ENCODE results near the gene RERE.
"Not testable (repeated sequence)": the region's sequence is repeated elsewhere in the genome, so short reads cannot be mapped to it uniquely, and the experiment has no call there.

RERE gene

GRCh38 chr1:8796812-8797211, 20.6 kb downstream of the RERE start:
- no peak for DNase-seq

- DNase-seq, result no peak
These were observed 22.8 kb downstream of the RERE start for GRCh38 chr1:8794605-8795004.

GRCh38 chr1:8791819-8792218, 25.6 kb downstream of the RERE start:
- DNase-seq, result no peak

- no peak for DNase-seq
These were observed 26.5 kb downstream of the RERE start for GRCh38 chr1:8790987-8791386.

GRCh38 chr1:8790478-8790877, 27.0 kb downstream of the RERE start:
- DNase-seq, result no peak

GRCh38 chr1:8789314-8790214, 27.9 kb downstream of the RERE start:
- DNase-seq, result no peak

GRCh38 chr1:8787218-8787617, 30.2 kb downstream of the RERE start:
- no peak for DNase-seq

- not testable (repeated sequence) for DNase-seq
These were observed 31.2 kb downstream of the RERE start for GRCh38 chr1:8786204-8786603.

GRCh38 chr1:8782955-8783354, 34.5 kb downstream of the RERE start:
- no peak for DNase-seq

GRCh38 chr1:8782001-8782620, 35.3 kb downstream of the RERE start:
- no peak for DNase-seq

GRCh38 chr1:8780405-8780804, 37.0 kb downstream of the RERE start:
- DNase-seq, result no peak

GRCh38 chr1:8777867-8778266, 39.6 kb downstream of the RERE start:
- DNase-seq, result no peak

GRCh38 chr1:8776104-8776503, 41.3 kb downstream of the RERE start:
- no peak for DNase-seq

GRCh38 chr1:8767006-8767405, 50.4 kb downstream of the RERE start:
- DNase-seq, result no peak

- DNase-seq, result no peak
These were observed 52.2 kb downstream of the RERE start for GRCh38 chr1:8765198-8765597.

GRCh38 chr1:8764293-8764937, 53.0 kb downstream of the RERE start:
- DNase-seq, result no peak

- DNase-seq, result no peak
These were observed 53.6 kb downstream of the RERE start for GRCh38 chr1:8763888-8764287.

- no peak for DNase-seq
These were observed 62.4 kb downstream of the RERE start for GRCh38 chr1:8754993-8755392.

GRCh38 chr1:8754247-8754650, 63.2 kb downstream of the RERE start:
- no peak for DNase-seq

- no peak for DNase-seq
These were observed 63.7 kb downstream of the RERE start for GRCh38 chr1:8753736-8754135.

- no peak for DNase-seq
These were observed 64.3 kb downstream of the RERE start for GRCh38 chr1:8752921-8753713.

GRCh38 chr1:8752411-8752810, 65.0 kb downstream of the RERE start:
- DNase-seq, result no peak

GRCh38 chr1:8751984-8752383, 65.5 kb downstream of the RERE start:
- no peak for DNase-seq

Measured in NCI-H2107 (cell line).